LNCAP (cell line): Measurements from ENCODE around the gene RFPL3.

ENCODE experiments used
- CTCF ChIP-seq: fragments of 450-650 bp; IDR thresholded peaks from 2 replicates; pipeline ENCODE4 v1.5.1; 2017; ENCODE audit warnings: mild to moderate bottlenecking

Gene RFPL3

GRCh38 chr22:32364210-32364609 lies 6.5 kb downstream of the RFPL3 start:
- TF ChIP-seq CTCF: no peak

- no peak for TF ChIP-seq CTCF
These were observed 18.2 kb downstream of the RFPL3 start for GRCh38 chr22:32375678-32376450.

GRCh38 chr22:32376681-32377080 lies 19.0 kb downstream of the RFPL3 start:
- TF ChIP-seq CTCF: no peak

- TF ChIP-seq CTCF: peak; percentile 72
These were observed 21.1 kb downstream of the RFPL3 start for GRCh38 chr22:32378707-32379272.

- TF ChIP-seq CTCF: no peak
These were observed 23.3 kb downstream of the RFPL3 start for GRCh38 chr22:32380991-32381390.

- no peak for TF ChIP-seq CTCF
These were observed 28.0 kb downstream of the RFPL3 start for GRCh38 chr22:32385681-32386080.

- TF ChIP-seq CTCF: peak; percentile 52; the same call in 1 of the 2 replicates
These were observed 32.0 kb downstream of the RFPL3 start for GRCh38 chr22:32389685-32390084.
